Measurements from ENCODE around the gene ANTXRL. TPM values are rescaled to one million over a fixed set of nuclear protein-coding genes. Genes with fewer than 3 reads are reported as not detected.
"Not testable (repeated sequence)": the region's sequence is repeated elsewhere in the genome, so short reads cannot be mapped to it uniquely, and the experiment has no call there.

The ANTXRL gene
- polyA plus RNA-seq, 3 donors = not detected

GRCh38 chr10:46272863-46273415 lies 13.9 kb upstream of the ANTXRL start:
- DNase-seq = no peak

- no peak for DNase-seq
These were observed 13.0 kb upstream of the ANTXRL start for GRCh38 chr10:46273506-46274477.

- DNase-seq = no peak
These were observed 9.0 kb upstream of the ANTXRL start for GRCh38 chr10:46277840-46278239.

- not testable (repeated sequence) for DNase-seq
These were observed 4.4 kb upstream of the ANTXRL start for GRCh38 chr10:46282421-46282831.

GRCh38 chr10:46282842-46283574 lies 3.8 kb upstream of the ANTXRL start:
- DNase-seq = peak; percentile 76

GRCh38 chr10:46283580-46284285 lies 3.1 kb upstream of the ANTXRL start:
- no peak for DNase-seq

GRCh38 chr10:46284286-46285229 lies 2.2 kb upstream of the ANTXRL start:
- DNase-seq = peak; percentile 69

GRCh38 chr10:46285300-46285699 lies 1.5 kb upstream of the ANTXRL start:
- DNase-seq = no peak

- DNase-seq = no peak
These were observed 704 bp upstream of the ANTXRL start for GRCh38 chr10:46285966-46286620.

GRCh38 chr10:46287846-46288477 lies 1.2 kb downstream of the ANTXRL start:
- DNase-seq = no peak

GRCh38 chr10:46288601-46289206 lies 1.9 kb downstream of the ANTXRL start:
- no peak for DNase-seq

- DNase-seq = no peak
These were observed 2.5 kb downstream of the ANTXRL start for GRCh38 chr10:46289209-46289810.

- no peak for DNase-seq
These were observed 3.5 kb downstream of the ANTXRL start for GRCh38 chr10:46290101-46290886.

- DNase-seq = no peak
These were observed 5.2 kb downstream of the ANTXRL start for GRCh38 chr10:46291817-46292572.

- DNase-seq = no peak
These were observed 5.8 kb downstream of the ANTXRL start for GRCh38 chr10:46292573-46293023.

- DNase-seq = no peak
These were observed 6.4 kb downstream of the ANTXRL start for GRCh38 chr10:46293228-46293627.
